Large intestine (tissue), 12 donors: ENCODE results near the gene CABP7. TPM values are rescaled to one million over a fixed set of nuclear protein-coding genes. Genes with fewer than 3 reads are reported as not detected.
A peak's percentile ranks its signal among the peaks of the same experiment; 100 is the strongest.

ENCODE experiments used
- DNase-seq, 2 donors: peaks; one replicate each; pipeline versions ENCODE4 v3.0.0 to v3.0.0-alpha.2; 2013
- H3K27ac ChIP-seq: one replicate; pipeline ENCODE4 v1.5.1; 2013; ENCODE audit warnings: low read length
- H3K27me3 ChIP-seq: 2 replicates; pipeline ENCODE4 v1.6.1; 2013; ENCODE audit warnings: low read length; ENCODE audit not compliant: control insufficient read depth, insufficient read depth
- H3K36me3 ChIP-seq: 2 replicates; pipeline ENCODE4 v1.6.1; 2013; ENCODE audit warnings: low read length; ENCODE audit not compliant: control insufficient read depth, insufficient read depth
- H3K4me1 ChIP-seq: one replicate; pipeline ENCODE4 v1.6.1; 2013; ENCODE audit warnings: low read length; ENCODE audit not compliant: control insufficient read depth, insufficient read depth
- H3K4me3 ChIP-seq: one replicate; pipeline ENCODE4 v1.5.1; 2013; ENCODE audit warnings: low read length
- H3K9me3 ChIP-seq: one replicate; pipeline ENCODE4 v1.6.1; 2013; ENCODE audit warnings: mild to moderate bottlenecking, low read depth, low read length, moderate library complexity; ENCODE audit not compliant: control insufficient read depth
- WGBS: methylation state at CpG from one replicate; pipeline ENCODE4 v1.1.5; 2013; ENCODE audit warnings: low lambda C conversion rate; ENCODE audit not compliant: insufficient coverage; 5-methylcytosine and 5-hydroxymethylcytosine counted together
- long read RNA-seq, 11 donors: transcript quantifications; one replicate each; lab custom pipeline, GENCODE V29; 2026
- polyA plus RNA-seq: library from polyadenylated mRNA; unstranded; fragments of 120-200 nt; gene quantifications from one replicate; pipeline ENCODE4 v1.2.1, GENCODE V29; 2013

The CABP7 gene
- polyA plus RNA-seq, result 5.2 TPM
- long read RNA-seq, donor 1, partial matches to known transcripts, result 7 of 15 reads
- long read RNA-seq, donor 1, other reads (novel, unspliced or antisense), result 8 of 15 reads
- long read RNA-seq, donor 2, partial matches to known transcripts, result 0 of 2 reads
- long read RNA-seq, donor 2, other reads (novel, unspliced or antisense), result 0 of 2 reads
- long read RNA-seq, donor 3, partial matches to known transcripts, result 21 of 58 reads
- long read RNA-seq, donor 3, other reads (novel, unspliced or antisense), result 37 of 58 reads
- long read RNA-seq, donor 4, result 0 reads
- long read RNA-seq, donor 5, result 0 reads
- long read RNA-seq, donor 6, partial matches to known transcripts, result 22 of 28 reads
- long read RNA-seq, donor 6, other reads (novel, unspliced or antisense), result 6 of 28 reads
- long read RNA-seq, donor 7, result 0 reads
- long read RNA-seq, donor 8, partial matches to known transcripts, result 23 of 44 reads
- long read RNA-seq, donor 8, other reads (novel, unspliced or antisense), result 20 of 44 reads
- long read RNA-seq, donor 9, partial matches to known transcripts, result 0 of 2 reads
- long read RNA-seq, donor 9, other reads (novel, unspliced or antisense), result 0 of 2 reads
- long read RNA-seq, donor 10, partial matches to known transcripts, result 0 of 3 reads
- long read RNA-seq, donor 10, other reads (novel, unspliced or antisense), result 0 of 3 reads
- long read RNA-seq, donor 11, partial matches to known transcripts, result 0 of 1 reads
- long read RNA-seq, donor 11, other reads (novel, unspliced or antisense), result 0 of 1 reads

DNA sequence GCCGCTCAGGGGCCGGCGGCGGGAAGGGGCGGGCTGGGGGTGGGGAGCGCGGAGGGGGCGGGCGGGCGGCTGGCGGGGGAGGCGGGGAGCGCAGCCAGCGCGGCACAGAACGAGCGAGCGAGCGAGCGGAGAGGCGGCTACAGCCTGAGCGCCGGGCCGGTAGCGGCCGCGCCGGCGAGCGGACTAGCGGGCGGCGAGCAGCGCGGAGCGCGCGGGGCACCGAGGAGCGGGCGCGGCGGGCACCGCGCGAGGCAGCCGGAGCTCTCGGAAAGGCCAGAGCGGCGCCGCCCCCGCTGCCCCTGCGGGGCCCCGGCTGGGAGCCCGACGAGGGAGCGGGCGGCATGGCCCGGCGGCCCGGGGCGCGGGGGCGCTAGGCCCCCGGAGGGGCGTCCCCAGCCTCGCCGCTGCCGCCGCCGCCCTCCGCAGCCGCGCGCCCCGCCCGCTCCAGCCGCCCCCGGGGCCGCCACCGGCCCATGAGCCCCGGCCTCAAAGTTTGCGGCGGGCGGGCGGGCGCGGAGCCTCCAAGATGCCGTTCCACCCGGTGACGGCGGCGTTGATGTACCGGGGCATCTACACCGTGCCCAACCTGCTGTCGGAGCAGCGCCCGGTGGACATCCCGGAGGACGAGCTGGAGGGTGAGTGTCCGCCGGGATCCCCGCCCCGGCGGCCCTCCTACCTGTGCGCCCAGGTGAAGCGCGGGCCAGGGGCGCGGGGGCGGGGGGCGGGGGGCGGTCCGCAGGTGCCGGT is at the start of gene CABP7:
Gene CABP7, plus strand, starts transcription at position 105 of the 747 bp plus-strand sequence. Its CDS starts 422 bp downstream, at position 527.
- H3K27me3 ChIP-seq, result peaks cover 63% of the 10 kb centered on the region
- no CpG with 5 or more reads among the region's 115 CpGs for WGBS
- no peak within 1 kb of the TSS for H3K4me3 ChIP-seq

DNA sequence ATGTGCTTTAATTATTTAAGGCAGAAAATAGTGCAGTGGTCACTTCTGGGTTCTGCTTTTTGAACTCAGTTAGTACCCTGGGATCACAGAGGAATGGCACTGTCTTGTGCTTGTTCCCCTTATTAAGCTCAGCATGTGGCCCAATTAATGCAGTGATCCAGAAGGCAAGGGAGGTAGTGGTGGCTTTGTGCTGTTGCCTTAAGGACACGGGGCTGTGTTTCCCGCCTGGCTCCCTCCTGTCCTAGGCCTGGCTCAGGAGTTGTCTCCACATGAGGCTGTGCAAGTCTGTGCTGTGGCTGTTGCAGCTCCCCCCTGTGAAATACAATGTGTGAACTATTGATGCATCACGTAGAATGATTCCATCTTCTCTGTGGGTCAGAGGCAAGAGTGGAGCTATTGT is 49.2 kb upstream of the CABP7 start:
- WGBS, result no CpG with 5 or more reads among the region's 3 CpGs
- Histone ChIP-seq H3K27ac (no peak overlapping the region), H3K4me3 (no peak overlapping the region), H3K9me3 (no peaks in the 10 kb centered on the region), H3K36me3 (peaks cover 67% of the 10 kb centered on the region), H3K27me3 (no peaks in the 10 kb centered on the region), H3K4me1 (no peaks in the 10 kb centered on the region)
- DNase-seq, result no peak

More for the DNA sequence above, at the start of gene CABP7:
- Histone ChIP-seq H3K9me3 (no peaks in the 10 kb centered on the region), H3K36me3 (no peaks in the 10 kb centered on the region), H3K27ac (no peak within 1 kb of the TSS), H3K4me1 (no peaks in the 10 kb centered on the region)
- DNase-seq, result no peak

DNA sequence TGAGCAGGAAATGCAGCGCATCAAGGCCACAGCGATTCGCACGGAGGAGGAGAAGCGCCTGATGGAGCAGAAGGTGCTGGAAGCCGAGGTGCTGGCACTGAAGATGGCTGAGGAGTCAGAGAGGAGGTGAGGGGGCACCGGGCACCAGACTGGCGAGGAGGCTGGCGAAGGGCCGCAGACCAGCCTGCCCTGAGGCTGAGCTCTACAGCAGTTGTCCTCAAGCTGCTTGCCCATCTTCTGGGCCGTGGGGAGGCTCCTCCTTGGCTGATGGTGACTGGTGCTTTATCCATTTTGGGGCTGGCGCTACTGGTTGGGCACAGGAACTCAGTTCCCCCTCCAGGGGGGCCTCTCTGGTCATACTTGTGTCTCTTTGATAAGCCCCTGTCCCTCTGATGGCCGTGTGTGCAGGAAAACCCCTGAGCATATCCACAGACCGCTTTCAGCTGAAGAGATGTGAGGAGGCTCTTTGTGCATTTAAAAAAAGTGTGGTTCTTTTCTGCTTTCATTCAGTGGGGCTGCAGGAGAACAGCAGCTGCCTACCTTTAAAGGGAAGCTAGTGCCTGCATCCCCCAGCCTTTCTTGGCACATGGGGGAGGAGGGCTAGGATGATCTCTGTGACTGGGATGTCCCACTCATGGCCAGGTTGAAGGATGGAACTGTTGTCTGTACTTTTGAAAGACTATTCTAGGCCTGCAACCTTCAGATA is 46.3 kb upstream of the CABP7 start:
- Histone ChIP-seq H3K27ac (no peak overlapping the region), H3K4me1 (no peaks in the 10 kb centered on the region), H3K9me3 (no peaks in the 10 kb centered on the region), H3K27me3 (no peaks in the 10 kb centered on the region), H3K36me3 (peaks cover 81% of the 10 kb centered on the region), H3K4me3 (no peak overlapping the region)
- no CpG with 5 or more reads among the region's 14 CpGs for WGBS
- DNase-seq, result no peak

- no CpG with 5 or more reads among the region's 8 CpGs for WGBS
- H3K27me3 ChIP-seq, result no peaks in the 10 kb centered on the region
- no peak overlapping the region for H3K4me3 ChIP-seq
- no peak overlapping the region for H3K27ac ChIP-seq
- H3K4me1 ChIP-seq, result no peaks in the 10 kb centered on the region
- H3K9me3 ChIP-seq, result no peaks in the 10 kb centered on the region
- DNase-seq, result no peak
- H3K36me3 ChIP-seq, result peaks cover 81% of the 10 kb centered on the region
Measured at GRCh38 chr22:29674121-29674520, 45.7 kb upstream of the CABP7 start.

DNA sequence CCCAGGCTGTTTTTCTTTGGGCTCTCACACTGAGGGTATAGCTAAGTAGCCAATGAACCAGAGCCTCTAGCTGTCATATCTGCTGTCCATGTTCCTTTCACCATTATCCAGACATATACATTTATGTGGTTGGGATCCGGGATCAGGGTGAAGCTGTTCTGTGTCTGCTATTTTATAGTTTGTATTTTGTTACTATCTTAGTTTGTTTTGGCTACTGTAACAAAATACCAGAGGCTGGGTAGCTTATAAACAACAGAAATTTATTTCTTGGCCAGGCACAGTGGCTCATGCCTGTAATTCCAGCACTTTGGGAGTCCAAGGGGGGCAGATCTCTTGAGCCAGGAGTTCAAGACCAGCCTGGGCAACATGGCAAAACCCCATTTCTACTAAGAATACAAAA is 40.5 kb upstream of the CABP7 start:
- peaks cover 87% of the 10 kb centered on the region for H3K36me3 ChIP-seq
- no CpG with 5 or more reads among the region's 1 CpG for WGBS
- no peaks in the 10 kb centered on the region for H3K27me3 ChIP-seq
- no peak overlapping the region for H3K4me3 ChIP-seq
- no peaks in the 10 kb centered on the region for H3K9me3 ChIP-seq
- DNase-seq, result no peak
- no peaks in the 10 kb centered on the region for H3K4me1 ChIP-seq
- no peak overlapping the region for H3K27ac ChIP-seq

DNA sequence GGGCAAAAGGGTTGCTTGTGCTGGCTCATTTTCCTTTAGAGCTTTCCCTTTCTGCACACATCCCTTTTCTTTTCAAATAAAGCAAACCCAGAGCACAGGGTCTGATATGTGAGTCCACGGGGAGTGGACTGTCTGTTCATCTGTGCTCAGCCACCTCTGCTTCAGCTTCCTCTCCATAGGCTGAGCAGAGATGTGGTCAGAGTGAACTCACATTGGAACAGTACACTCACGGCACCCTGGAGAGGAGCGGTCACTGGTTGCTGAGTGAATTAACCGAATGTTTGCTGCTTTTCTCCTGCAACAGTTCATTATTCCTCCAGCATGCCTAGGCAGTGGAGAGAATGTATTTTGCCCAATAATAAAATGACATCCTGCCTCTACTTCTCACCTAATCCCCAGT is 36.3 kb upstream of the CABP7 start:
- Histone ChIP-seq H3K4me1 (no peaks in the 10 kb centered on the region), H3K9me3 (no peaks in the 10 kb centered on the region), H3K27me3 (no peaks in the 10 kb centered on the region), H3K4me3 (no peak overlapping the region), H3K27ac (no peak overlapping the region), H3K36me3 (peaks cover 64% of the 10 kb centered on the region)
- DNase-seq, result no peak
- no CpG with 5 or more reads among the region's 4 CpGs for WGBS

GRCh38 chr22:29684244-29684643 is 35.6 kb upstream of the CABP7 start:
- DNase-seq, result no peak
- H3K27ac ChIP-seq, result no peak overlapping the region
- no peaks in the 10 kb centered on the region for H3K4me1 ChIP-seq
- peaks cover 57% of the 10 kb centered on the region for H3K36me3 ChIP-seq
- WGBS, result no CpG with 5 or more reads among the region's 4 CpGs
- H3K9me3 ChIP-seq, result no peaks in the 10 kb centered on the region
- H3K4me3 ChIP-seq, result no peak overlapping the region
- no peaks in the 10 kb centered on the region for H3K27me3 ChIP-seq

DNA sequence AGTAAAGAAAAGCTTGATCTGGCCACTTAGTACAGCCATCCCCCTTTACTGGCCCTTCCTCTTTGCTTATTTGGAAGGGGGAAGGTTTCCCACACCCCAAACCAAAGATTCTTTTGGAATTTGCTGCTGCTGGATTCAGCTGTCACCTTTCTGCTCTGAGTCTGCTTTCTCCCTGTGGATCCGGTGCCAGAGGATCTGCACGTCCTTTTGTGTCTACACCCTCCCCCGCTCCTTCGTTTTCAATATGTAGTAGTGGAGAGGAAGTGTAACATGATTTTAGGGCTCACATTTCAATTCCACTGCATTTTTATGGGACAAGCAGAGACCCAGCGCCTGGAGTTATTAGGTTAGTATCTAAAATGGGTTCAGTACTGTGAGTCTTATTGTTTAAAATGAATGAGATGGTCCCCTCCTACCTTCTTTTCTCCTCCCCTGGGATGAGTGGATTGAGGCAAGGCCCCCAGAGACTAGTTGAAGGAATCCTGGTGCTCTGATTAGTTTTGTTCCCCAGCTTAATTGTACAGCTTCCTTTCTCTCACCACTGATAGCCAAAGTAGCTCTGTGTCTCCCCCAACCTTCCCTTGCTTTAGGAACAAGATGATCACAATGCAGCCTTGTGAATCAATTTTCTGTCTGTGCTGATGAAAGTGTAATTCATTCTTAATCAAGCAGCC is 30.5 kb upstream of the CABP7 start:
- DNase-seq, result no peak
- H3K4me1 ChIP-seq, result no peaks in the 10 kb centered on the region
- no peaks in the 10 kb centered on the region for H3K9me3 ChIP-seq
- no peak overlapping the region for H3K27ac ChIP-seq
- H3K4me3 ChIP-seq, result no peak overlapping the region
- no CpG with 5 or more reads among the region's 5 CpGs for WGBS
- peaks cover 38% of the 10 kb centered on the region for H3K36me3 ChIP-seq
- H3K27me3 ChIP-seq, result no peaks in the 10 kb centered on the region

DNA sequence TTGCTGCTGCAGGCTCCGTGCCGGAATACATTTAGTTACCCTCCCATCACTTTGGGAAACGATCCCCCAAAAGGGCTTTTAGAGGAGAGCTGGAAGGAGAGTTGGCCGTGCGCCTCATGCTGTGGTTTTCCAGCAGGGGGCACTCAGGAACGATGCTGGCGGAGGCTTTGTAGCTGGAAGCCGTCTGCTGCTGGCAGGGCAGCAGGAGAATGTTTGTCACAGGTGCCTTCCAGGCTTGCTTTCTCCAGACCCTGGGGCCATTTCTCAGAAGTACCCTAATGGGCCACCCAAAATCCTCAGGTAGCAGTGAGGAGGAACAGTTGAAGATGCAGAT is 30.0 kb upstream of the CABP7 start:
- peaks cover 38% of the 10 kb centered on the region for H3K36me3 ChIP-seq
- no peaks in the 10 kb centered on the region for H3K27me3 ChIP-seq
- WGBS, result no CpG with 5 or more reads among the region's 8 CpGs
- no peak overlapping the region for H3K27ac ChIP-seq
- H3K4me1 ChIP-seq, result no peaks in the 10 kb centered on the region
- no peak overlapping the region for H3K4me3 ChIP-seq
- DNase-seq, result peak in 1 of 2 donors; percentile 39
- H3K9me3 ChIP-seq, result no peaks in the 10 kb centered on the region
